ENCODE data around the gene TAS2R60.

DNA sequence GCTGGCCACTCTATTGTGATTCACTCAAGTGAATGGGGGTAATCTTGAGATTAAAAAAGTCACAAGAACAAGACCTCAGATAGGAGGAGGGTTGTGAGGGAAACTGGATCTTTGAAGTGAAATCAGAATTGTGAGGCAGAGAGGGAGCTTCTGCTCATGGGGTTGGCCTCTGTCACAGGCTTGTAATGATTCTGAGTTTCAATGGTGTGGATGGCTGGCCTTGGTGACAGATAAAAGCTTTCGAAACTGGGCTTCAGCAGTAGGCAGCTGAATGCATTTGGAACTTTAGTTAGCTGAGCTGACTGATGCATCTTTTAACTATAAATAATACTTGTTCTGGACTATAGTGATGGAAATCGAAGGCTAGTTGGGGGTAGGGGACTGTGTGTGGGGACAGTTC lies 12.2 kb downstream of the TAS2R60 start:
- TF ChIP-seq CTCF (conservative IDR thresholded peaks at IDR 0.05; ENCODE audit: low read depth in 2 of 2) (no peak), EZH2phosphoT487 (IDR thresholded peaks at IDR 0.05; ENCODE audit: unreplicated experiment) (no peak)
